ENCODE measurements around the gene SEC23B.
"Not testable (repeated sequence)": the region's sequence is repeated elsewhere in the genome, so short reads cannot be mapped to it uniquely, and the experiment has no call there.

Gene SEC23B

DNA sequence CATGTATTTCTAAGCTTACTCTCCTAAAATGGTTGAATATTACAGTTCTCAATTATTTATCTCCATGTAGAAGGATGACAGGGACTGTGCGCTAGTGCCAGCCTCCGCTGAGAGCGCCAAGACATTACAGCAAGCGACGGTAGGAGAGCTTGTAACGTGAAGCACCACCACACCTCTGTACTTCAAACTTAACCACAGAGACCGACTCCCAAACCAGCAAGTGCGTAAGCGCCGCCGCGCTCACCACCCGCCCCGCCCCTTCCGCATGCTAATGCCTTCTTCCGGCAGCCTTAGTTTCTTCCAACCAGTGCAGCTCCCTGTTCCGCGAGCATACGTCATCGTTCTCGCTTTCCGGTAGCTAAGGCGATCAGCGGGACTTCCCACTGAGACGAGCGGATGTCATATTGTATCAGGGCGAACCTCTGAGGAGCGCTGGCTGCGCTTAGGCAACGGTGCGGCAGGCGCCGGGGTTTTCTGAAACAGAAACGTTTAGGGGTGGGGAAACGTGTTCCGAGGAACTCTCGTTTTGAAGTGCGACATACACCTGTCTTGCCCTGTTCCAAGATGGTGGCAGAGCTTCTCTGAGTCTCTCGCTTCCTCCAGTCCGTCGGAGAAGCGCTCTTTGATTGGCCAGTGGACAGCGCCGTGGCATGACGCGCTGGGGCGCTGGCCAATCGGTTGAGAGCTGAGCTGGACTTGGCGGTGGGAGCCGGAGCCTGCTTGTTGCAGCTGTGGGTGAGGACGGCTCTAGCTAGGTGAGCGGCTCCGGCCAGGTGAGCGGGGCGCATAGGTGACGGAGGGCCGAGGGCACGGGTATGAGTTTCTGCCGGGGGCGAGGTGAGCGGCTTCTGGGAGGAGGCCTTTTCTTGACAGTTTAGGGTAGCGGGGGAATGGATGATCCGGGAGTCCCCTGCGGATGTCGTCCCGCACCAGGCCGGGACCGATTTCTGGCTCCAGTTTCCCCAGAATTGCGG is at the start of gene SEC23B:
Gene SEC23B (plus strand): TSS at position 723 of the 974 bp plus-strand sequence. CDS start 2,896 bp downstream, outside the sequence.
- peak; percentile 99 for DNase-seq

DNA sequence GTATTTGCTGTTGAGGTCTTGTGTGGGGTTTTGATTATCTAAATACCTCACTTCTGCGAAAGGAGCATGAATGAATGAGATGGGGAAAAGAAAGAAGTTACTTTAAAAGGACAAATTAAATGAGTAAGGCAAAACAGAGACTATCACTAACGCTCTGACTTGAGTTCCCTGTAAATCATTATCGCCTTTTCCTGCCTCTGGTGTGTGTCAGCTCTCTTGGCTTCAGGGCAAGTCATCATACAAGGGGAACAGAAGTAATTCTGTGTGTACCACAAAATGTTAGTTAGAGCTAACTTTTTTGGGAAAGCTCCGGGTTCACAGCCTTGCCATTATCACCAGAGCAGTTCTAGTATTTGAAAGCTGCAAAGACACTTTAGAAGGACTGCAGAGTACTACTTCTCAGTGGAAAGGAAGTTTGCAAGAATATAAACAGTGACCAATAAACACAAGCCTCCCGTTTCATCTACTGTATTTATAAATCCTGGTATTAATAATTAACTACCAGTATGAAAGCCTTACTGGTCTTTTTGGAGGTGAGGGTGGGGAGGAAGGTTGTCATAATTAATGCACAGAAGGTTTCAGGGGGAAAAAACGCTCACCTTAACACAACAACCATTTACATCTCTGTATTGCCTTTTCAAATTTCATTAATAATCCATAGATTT is 42.1 kb upstream of the SEC23B start:
- no peak for DNase-seq

DNA sequence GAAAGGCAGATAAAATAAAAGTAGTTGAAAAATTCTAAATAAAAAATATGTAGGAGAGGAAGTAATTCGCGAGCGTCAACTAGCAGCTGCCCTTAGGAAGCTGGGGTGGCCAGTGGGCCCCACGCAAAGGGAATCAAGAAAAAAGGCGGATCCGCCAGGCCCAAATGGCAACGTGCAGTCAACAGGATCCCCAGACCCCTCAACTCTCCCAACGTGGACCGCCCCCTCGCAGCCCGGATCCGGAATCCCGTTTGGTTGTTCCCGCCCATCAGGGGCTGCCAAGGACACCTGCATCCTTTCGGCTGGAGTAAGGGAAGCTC is 41.2 kb upstream of the SEC23B start:
- DNase-seq = no peak

DNA sequence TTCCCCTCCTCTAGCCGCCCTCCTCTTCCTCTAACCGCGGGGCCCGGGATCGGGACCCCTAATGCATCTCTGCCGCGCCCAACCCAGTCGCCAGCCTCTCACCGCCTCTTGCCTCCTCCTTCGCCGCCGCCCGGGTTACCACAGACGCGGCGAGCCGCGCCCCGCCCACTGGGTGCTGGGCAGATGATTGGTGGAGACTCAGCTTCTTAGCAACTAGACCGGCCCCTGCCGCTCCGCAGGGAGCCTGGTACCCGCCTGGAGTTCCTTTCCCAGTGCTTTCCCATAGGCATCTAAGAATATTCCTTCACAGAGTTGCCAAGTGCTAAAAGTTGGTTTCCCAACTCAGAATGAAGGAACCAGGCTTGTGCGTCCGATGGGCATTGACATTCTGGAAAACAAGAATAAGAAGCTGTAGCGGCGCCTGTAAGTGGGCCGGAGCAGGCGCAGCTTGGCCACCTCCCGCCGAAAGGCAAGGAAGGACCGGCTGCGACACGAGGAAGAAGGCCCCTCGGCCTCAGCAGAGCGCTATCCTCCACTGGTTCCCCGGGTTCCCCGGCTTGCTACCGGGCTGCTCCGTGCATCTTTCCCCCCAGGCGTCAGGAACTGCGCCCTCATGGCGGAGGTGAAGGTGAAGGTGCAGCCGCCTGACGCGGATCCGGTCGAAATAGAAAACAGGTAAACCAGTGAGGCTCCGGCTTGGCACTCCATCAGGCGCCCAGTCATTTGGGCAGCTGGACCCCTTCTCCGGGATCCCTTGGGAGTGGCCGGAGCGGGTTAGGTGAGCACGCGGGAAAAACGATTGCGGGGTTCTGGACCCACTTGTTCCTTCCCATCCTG is 40.6 kb upstream of the SEC23B start, which contains the start of the genes DZANK1 and POLR3F:
Gene DZANK1 (minus strand): TSS at position 137 of the 837 bp plus-strand sequence. CDS start 1,672 bp downstream, outside the sequence.
Gene POLR3F (plus strand): TSS at position 497 of the 837 bp plus-strand sequence. CDS start 117 bp downstream, at position 614.
- peak; percentile 98 for DNase-seq

DNA sequence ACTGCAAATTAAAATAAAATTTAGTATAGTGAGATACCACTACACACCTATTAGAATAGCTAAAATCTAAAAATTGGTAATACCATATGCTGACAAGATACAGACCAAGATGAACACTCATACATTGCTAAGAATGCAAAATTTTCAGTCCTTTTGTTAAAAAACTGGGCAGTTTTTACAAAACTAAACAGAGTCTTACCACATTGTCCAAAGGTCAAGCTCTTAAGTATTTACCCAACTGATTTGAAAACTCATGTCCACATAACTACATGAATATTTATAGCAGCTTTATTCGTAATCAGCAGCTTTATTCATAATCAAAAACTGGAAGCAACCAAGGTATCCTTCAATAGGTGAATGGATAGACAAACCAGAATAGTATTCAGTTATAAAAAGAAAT is 30.5 kb upstream of the SEC23B start:
- DNase-seq = no peak

DNA sequence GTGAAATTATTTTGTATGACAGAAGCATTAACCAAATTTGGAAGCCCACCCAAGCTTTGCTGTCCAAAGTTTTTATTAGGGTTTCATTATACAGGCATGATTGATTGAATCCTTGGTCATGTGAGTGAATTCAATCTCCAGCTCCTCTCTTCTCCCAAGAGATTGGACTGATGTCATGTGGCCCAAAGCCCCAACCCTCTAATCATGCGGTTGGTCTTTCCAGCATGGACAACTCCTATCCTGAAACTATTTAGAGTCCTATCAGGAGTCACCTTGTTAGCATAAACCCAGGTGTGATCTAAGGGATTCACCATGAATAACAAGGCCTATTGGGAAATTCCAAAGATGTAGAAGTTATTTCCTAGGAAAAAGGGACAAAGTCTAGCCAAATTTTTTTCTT is 29.9 kb upstream of the SEC23B start:
- DNase-seq = no peak

DNA sequence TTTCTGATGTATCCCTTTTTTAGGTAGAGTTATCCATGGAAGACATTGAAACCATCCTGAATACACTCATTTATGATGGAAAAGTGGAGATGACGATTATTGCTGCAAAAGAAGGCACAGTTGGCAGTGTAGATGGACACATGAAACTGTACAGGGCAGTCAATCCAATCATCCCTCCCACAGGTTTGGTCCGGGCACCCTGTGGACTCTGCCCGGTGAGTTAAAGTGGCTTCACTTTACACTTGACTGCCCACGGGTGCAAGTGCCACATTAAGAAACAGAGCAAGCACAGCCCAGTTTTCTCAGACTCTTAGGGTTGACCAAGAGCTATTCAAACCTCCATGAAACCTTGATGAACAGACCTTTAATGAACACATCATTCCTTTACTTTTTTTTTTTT is 26.1 kb upstream of the SEC23B start:
- no peak for DNase-seq

DNA sequence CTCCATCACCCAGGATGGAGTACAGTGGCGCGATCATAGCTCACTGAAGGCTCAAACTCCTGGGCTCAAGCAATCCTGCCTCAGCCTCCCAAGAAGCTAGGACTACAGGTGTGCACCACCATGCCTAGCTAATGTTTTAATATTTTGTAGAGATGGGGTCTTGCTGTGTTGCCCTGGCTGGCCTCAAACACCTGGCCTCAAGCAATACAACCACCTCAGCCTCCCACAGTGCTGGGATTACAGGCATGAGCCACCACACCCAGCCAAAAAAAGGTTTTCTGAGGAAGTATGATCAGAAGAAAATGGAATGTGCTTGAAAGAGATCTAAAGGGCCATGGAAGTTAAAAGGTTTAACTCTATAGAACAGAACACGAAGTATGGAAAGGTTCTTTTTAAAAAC is 19.4 kb upstream of the SEC23B start:
- DNase-seq = no peak

DNA sequence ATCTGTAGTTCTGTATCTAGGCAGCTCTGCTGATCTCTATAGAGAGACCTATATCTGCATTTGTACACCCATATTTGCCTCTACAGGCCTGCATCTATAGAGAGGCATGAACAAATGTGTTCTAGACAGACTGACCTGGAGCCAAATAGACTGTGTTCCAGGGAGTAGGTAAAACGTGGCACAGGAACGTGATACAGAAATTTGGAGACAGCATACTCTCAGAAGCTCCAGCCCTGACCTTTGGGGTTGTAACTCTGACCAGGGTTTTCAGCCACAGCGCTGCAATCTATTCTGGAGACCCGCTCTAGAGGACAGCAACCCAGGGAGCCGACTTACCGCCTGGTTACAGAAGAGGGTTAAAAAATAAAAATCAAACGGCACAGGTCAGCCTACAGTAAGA is 11.7 kb upstream of the SEC23B start:
- peak; percentile 19 for DNase-seq

DNA sequence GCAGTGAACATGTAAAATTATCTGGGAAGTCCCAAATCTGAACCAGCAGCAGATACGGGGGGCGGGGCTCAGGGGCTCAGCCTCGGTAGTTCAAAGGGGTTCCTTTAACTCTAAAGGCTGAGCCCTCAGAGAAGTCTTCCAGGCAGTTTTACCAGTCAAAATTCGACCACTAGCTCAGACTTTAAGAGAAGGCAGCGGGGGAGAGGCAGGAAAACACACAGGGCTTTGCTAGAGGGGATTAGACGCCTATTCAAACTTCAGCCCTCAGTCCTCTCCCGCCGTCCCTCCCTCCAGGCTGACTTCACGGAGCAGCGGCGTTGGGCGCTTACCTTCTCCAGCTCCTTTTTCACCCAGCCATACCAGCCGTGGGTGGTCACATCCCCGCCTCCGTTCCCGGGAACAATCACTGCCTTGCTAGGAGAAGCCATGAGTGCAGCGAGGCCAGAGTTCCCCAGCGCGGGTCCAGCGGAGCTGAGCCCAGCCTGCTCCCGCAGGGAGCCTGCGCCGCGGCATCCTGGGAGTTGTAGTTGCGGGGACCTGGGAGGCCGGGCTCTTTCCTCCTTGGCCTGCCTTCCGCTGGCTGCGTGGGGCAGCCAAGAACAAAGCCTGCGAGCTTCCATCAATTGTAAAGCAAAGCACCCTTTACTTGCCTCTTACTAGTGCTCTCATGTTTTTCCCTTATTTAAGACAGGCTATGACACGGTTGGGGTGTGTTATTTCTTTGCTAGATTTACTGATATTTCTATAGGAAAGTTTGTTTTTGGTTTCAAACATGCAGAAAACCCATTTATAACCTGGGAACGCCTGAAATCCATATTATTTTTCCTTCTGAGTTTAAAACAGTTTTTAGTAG is 10.8 kb upstream of the SEC23B start, which contains the start of gene RBBP9:
Gene RBBP9 (minus strand): TSS at position 486 of the 853 bp plus-strand sequence. CDS start 58 bp downstream, at position 428.
- peak; percentile 93 for DNase-seq

DNA sequence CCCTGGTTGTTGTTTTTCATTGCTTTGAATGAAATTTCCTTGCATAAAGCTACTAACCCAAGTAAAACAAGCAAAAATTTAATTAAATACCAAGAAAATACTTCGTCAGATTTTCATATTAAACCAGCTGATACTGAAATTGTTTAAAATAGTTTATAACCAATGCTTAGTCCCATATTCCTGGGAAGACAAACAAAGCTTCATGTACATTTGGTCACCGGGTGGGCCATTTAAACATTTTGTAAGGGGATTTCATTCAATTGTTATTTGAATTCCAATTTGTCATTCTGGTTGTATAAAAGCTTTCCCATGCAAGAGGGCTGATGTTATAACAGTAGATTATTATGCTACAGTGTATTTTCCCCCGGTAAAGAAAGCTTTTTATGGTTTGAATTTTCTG is 10.1 kb upstream of the SEC23B start:
- DNase-seq = no peak

DNA sequence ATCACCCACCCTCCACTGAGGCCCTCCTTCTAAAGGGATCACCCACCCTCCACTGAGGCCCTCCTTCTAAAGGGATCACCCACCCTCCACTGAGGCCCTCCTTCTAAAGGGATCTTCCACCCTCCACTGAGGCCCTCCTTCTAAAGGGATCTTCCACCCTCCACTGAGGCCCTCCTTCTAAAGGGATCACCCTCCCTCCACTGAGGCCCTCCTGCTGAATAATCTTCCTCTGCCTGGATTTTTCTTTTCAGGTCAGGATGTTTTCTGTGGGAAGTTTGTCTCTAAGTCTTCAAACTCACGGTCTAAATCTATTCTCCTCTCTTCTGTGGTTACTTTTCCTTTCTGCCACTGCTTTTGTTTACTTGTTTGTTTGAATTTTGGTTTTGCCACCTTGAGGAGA is 6.1 kb upstream of the SEC23B start:
- DNase-seq = not testable (repeated sequence)

DNA sequence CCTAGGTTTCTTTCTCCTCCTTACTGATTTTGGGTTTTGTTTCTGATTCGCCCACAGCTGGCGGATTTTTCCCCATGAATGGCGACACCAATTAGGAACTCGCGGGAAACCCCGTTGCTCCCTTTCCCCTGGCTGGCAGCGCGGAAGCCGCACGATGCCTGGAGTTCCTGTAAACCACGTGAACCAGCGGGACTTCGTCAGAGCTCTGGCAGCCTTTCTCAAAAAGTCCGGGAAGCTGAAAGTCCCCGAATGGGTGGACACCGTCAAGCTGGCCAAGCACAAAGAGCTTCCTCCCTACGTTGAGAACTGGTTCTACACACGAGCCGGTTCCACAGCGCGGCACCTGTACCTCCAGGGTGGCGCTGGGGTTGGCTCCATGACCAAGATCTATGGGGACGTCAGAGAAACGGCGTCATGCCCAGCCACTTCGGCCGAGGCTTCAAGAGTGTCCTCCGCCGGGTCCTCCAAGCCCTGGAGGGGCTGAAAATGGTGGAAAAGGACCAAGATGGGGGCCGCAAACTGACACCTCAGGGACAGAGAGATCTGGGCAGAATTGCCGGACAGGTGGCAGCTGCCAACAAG is 3.2 kb upstream of the SEC23B start:
- DNase-seq = no peak

DNA sequence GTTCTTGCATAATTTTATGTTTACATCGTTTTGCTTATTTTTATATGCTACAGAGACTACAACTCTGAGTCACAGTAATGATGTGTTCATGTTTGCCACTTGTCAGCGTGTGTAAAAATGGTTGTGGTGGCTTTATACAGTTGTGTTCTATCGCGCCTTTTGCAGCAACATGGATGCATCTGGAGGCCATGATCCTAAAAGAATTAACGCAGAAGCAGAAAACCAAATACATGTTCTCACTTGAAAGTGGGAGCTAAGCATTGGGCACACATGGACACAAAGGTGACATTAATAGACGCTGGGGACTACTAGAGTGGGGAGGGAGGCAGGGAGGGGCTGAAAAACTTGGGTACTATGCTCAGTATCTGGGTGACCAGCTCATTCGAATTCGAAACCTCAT is 996 bp upstream of the SEC23B start:
- no peak for DNase-seq

DNA sequence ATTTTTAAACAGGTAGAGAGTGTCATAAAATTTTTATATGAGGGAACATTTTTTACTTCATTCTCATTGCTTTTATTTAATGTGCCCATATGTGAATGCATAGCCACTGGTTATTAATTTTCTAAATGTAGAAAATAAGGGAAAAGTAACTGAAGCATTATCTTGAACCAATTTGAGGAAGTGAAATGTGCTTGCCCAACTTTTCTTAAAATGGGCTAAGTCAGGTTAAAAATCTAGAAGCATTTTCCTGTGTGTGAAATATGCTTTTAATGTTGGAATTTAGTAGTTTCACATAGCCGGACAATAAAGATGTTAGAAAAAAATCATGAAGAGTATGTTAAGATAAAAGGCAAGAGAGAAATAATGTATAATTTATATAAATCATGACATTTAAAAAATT is 3.8 kb downstream of the SEC23B start:
- DNase-seq = peak; percentile 48

DNA sequence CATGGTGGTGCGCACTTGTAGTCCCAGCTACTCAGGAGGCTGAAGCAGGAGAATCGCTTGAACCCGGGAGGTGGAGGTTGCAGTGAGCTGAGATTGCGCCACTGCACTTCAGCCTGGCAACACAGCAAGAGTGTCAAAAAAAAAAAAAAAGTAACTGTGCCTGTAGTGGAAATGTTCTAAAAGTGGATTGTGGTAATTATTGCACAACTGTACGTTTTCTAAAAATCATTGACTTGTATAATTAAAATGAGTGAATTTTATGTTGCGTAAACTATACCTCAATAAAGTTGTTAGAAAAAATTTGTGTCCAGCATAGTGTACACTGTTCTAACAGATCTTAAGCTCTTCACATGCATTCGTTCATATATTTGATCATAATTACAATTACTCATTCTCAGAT is 5.5 kb downstream of the SEC23B start:
- DNase-seq = peak; percentile 46

DNA sequence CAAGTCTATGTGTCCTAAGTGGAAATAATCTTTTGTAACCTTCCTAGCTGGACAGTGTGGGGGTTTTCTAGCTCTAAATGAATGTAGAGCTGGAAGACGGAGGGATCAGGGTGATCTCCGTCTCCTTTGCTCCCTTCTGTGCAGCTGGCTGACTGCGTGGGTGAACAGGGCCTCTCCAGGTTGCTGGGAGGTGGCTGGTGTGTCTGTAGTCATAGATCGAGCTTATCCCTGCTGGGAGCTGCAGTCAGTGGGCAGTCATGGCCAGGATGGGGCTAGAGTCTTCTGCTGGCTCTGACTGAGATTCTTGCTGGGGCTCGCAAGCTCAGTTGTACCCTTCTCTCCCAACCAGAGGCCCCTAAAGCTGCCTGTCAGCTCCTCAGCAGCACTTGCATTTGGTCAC is 6.4 kb downstream of the SEC23B start:
- DNase-seq = no peak

DNA sequence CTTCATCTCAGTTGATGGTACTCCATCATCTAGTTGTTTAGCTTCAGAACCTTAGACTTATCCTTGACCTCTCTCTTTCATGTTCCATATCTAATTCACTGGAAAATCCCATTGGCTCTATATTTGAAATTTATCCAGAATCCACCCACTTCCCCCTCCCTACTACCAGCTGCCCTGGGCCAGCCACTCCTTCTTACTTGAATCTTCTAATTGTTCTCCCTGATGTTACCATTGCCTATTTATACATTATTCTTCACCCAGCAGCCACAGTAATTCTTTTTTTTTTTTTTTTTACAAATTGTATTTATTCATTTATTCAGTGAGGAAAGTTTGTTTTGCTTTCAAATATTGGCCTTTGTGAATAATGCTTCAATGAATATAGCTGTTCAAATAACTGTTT is 8.2 kb downstream of the SEC23B start:
- no peak for DNase-seq

DNA sequence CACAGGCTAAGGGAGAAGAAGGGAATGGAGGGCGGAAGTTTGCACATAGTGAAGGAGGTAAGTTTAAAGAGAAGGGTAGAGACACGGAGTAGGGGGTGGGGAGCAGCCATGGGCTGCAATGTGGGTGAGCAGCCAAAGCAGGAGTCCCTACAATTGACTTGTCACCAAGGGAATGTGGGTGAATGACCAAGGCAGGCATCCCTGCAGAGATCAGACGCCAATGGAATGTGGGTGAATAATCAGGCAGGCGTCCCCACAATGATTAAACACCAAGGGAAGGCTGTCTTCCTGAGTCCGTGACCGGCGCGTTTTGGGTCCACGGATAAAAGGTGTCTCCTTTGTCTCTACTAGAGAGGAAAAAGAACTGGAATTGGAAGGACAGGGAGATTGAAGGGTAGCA is 14.3 kb downstream of the SEC23B start:
- not testable (repeated sequence) for DNase-seq

DNA sequence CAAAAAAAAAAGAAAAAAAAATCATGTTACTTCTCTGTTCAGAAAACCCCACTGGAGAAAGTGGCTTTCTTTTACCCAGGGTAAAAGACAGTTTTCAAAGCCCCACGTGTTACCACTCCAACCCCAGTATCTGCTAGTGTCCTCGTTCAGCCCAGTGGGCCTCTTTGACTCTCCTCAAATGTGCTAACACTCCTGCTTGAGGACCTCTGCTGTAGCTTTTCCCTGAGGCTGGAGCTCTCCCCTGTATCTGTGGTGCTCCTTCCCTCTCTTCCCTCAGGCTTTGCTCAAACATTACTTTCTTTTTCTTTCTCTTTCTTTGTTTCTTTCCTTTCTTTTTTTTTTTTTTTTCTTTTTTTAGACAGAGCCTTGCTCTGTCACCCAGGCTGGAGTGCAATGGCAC is 15.3 kb downstream of the SEC23B start:
- no peak for DNase-seq

DNA sequence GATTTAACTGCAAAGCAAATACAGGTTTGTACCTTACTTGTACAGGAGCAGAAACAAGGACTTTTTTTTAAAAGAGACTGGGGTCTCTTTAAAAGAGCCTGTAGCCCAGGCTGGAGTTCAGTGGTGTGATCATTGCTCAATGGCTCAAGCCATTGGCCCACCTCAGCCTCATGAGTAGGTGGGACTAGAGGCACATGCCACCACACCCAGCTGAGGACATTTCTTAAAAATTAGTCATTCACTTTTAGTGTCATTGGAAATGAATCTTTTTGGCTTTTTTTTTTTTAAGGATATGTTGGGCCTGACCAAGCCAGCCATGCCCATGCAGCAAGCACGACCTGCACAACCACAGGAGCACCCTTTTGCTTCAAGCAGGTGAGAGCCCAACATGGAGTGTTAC is 16.9 kb downstream of the SEC23B start:
- no peak for DNase-seq

DNA sequence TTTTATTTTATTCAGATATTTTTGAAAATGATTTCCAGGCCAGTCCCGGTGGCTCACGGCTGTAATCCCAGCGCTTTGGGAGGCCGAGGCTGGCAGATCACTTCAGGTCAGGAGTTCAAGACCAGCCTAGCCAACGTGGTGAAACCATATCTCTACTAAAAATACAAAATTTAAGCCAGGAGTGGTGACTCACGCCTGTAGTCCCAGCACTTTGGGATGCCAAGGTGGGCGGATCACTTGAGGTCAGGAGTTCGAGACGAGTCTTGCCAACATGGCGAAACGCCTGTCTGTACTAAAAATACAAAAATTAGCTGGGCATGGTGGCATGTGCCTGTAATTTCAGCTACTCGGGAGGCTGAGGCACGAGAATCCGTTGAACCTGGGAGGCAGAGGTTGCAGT is 19.0 kb downstream of the SEC23B start:
- not testable (repeated sequence) for DNase-seq

All from hematopoietic multipotent progenitor cell treated with erythropoietin and hydrocortisone succinate and interleukin-3 and kit ligand, for 4 days (in vitro differentiated cells).